Measurements from ENCODE around the gene MAD2L2.

DNA sequence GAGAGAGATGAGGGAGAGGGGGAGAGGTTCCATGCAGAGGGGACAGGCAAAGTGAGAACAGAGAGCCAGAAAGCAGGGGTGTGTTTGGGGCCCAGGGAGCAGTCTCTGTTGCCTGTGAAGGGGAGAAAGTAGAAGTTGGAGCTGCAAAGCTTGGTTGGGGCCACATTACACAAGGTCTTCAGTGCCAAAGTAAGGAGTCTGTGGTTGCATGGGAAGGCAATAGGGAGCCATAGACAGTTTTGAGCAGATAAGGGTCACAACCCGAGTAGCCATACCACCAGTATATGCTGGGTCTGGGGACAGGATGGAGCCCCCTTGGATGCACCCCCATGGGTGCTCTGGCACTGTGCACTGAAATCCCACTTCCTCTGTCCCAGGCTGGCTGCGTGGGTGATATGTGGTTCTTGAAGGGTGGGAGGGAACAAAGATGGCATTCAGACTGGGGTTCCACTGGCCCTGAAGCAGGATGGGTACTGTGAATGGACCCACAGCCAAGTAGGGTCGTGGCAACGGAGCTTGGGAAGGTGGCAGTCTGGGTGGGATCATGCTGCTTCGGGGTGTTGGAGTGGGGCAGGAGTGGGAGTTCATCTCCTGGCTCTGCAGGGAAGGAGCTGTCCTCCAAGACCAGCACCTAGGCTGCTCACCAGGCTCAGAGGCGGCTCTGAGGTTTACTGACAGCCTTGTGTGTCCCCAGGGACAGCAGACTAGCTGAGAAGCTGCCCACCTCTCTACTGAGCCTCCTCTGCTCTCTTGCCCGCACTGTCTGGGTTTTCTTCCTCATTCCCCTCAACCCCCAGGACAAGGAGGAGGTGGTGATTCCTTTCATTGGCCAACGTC is 22.6 kb upstream of the MAD2L2 start:
- TF ChIP-seq FOXP2 (optimal IDR thresholded peaks at IDR 0.05; ENCODE audit: control extremely low read depth, extremely low read length, insufficient read depth) (no peak), POLR2AphosphoS5 (IDR thresholded peaks at IDR 0.05; ENCODE audit: borderline replicate concordance, low read depth, low read length) (no peak), EZH2 (IDR thresholded peaks at IDR 0.05) (no peak)

Measured in SK-N-MC (cell line).